GM12873 (cell line): ENCODE results near the gene RPGRIP1L.

ENCODE experiments used
- TF ChIP-seq, protein P1 (sequence below): IDR thresholded peaks from 2 replicates; pipeline ENCODE4 v1.5.1; 2012; ENCODE audit warnings: low read depth, mild to moderate bottlenecking, moderate library complexity, low read length, control low read depth; ENCODE audit not compliant: insufficient read depth; ENCODE audit errors: missing control alignments

RPGRIP1L gene

DNA sequence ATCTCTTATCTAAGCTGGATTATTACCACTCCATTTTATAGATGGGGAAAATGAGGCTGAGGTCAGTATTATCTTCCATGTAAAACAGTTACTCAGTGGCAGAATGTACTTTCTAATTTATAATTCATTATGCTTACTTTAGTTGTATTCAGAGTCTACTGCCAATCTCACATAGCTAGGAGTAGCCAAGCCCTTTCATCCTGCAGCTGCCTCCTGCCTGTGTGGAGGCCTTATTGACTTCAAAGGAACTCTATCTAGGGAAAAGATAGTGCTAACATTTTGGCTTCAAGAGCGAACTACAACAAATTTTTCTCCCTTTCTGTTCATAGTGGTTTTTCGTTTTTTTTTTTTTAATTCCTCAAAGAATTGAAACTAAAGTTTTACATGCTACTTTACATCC is 12.9 kb downstream of the RPGRIP1L start:
- TF ChIP-seq, protein P1, sequence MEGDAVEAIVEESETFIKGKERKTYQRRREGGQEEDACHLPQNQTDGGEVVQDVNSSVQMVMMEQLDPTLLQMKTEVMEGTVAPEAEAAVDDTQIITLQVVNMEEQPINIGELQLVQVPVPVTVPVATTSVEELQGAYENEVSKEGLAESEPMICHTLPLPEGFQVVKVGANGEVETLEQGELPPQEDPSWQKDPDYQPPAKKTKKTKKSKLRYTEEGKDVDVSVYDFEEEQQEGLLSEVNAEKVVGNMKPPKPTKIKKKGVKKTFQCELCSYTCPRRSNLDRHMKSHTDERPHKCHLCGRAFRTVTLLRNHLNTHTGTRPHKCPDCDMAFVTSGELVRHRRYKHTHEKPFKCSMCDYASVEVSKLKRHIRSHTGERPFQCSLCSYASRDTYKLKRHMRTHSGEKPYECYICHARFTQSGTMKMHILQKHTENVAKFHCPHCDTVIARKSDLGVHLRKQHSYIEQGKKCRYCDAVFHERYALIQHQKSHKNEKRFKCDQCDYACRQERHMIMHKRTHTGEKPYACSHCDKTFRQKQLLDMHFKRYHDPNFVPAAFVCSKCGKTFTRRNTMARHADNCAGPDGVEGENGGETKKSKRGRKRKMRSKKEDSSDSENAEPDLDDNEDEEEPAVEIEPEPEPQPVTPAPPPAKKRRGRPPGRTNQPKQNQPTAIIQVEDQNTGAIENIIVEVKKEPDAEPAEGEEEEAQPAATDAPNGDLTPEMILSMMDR, result no peak

DNA sequence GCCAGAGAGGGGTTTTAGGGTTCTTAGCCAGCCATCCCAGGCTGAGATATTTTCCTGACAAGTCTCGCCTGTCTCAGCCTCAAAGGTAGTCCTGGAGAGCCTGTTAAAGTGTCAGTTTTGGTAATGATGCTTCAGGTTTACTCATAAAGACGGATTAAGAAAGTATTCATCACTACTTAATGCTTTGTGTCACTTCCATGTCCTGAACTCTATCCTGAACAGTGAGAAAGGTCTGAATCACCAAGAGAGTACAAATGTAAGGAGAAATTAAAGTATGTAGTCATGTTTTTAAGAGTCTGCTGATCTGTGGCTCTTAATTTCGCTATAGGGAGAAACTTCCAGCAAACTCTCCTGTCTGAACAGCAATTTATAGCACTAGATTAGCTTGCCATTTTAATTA is 14.0 kb downstream of the RPGRIP1L start:
- TF ChIP-seq, protein P1, result no peak

DNA sequence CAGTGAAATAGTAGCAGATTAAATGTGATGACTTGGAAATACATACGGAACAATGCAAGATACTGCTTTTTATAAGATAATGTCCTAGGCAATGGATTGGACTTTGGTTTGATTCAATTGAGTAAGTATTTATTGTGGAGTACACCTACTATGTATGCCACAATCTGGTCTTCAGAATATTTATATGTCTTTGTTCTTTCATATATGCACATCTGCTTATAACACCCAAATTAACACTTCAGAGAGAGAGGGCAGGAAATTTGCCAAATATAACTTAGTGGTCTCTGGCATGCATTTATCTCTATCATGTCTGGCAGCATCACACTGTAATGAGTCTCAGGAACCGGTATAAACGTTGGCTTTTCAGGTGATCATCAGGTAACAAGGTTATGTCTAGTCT is 16.9 kb downstream of the RPGRIP1L start:
- TF ChIP-seq, protein P1, result no peak

DNA sequence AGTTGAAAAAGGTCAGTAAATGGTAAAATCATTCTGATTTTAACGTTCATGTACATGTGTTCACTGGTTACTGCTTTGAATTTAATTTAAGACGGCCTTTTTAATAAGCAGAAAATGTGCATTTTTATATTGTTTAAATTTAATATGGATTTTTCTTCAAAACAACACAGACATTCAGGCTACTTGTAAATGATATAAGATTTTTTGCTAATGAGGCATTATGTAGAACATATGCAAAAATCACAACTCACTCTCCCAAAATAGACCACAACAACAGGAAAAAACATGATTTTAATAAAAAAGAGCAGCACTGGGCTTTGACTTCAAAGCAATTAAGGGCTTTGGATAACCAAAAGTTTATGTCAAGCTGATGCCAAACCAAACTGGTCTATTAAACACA is 22.3 kb downstream of the RPGRIP1L start:
- TF ChIP-seq, protein P1, result no peak

DNA sequence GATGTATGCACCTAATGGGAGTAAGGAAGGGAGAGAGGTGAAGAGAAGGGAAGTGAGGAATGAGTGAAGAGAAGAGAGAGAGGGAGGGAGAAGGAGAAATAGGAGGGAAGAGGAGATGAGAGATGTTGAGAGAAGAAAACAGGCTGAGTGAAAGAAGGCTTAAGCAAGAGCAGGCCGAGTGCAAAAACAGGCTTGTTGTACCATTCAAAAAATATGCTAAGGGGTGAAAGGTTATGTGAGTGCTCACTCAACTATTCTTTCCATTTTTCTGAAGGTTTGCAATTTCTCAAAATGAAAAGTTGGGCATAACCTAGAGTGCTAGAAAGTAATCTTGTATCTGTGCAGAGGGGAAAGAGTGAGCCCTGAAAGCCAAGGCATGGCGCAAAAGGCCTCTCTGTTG is 22.9 kb downstream of the RPGRIP1L start:
- TF ChIP-seq, protein P1, result no peak

DNA sequence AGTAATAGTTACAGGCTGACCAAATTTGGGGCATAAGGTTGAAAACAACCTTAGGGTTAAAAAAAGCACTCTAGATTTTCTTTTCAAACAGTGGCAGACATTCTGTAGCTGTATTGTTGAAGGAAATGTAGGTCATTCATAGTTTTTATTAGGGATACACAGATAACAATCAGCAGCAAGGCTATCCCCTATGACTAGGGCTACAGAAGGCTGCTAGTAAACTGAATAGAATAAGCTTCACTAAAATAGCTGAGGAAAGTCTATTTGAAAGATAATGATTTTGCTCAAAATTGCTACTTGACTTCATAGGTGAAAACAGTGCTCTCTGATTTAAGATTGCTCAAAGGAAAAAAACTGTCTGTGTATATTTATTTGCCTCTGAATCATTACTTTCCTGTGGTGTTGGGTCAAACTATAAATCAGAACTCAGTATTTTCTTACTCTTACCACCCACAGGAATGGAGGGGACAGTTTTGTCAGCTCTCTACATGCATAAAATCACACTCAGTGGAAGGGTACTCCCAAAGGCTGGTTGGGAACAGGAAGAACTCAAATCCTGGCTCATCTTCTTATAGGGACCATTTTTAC is 24.8 kb downstream of the RPGRIP1L start:
- TF ChIP-seq, protein P1, result no peak

DNA sequence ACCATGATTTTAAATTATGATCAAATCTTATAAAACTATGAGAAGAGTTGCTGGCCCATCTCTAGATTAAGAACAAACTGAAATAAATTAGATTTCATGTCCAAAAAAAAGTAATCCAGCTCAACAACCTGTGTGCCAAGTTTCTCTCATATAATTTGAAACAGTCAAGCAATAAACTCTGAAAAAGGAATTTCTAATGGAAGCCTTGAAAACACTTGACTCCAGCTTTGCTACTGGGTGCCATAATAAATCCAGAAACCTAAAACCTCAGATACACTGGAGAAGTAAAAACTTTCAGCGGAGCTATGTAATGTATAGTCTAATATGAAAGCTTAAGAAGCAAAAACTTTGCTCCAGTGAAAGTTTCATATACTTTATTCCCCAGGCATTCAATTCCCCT is 25.5 kb downstream of the RPGRIP1L start:
- TF ChIP-seq, protein P1, result no peak
